Measurements from ENCODE around the gene CACNG7.

DNA sequence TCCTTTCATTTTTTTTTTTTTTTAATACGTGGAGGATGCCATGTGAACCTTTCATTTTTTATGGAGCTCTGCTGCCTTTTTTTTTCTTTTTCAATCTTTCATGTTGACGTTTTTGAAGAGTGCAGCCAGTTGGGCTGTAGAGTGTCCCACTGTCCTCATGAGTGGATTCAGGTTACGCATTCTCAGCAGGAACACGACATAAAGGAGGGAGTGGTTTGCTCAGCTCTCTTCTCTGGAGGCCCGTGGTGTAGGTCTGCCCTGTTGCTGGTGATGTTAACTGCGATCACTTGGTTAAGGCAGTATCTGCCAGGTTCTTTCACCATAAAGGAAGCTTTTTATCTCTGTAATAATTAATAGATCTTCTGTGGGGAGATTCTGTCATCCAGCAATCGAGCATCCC, 27.0 kb downstream of the CACNG7 start:
- TF ChIP-seq POLR2A (IDR thresholded peaks at IDR 0.05), result no peak
- TF ChIP-seq, protein P1, sequence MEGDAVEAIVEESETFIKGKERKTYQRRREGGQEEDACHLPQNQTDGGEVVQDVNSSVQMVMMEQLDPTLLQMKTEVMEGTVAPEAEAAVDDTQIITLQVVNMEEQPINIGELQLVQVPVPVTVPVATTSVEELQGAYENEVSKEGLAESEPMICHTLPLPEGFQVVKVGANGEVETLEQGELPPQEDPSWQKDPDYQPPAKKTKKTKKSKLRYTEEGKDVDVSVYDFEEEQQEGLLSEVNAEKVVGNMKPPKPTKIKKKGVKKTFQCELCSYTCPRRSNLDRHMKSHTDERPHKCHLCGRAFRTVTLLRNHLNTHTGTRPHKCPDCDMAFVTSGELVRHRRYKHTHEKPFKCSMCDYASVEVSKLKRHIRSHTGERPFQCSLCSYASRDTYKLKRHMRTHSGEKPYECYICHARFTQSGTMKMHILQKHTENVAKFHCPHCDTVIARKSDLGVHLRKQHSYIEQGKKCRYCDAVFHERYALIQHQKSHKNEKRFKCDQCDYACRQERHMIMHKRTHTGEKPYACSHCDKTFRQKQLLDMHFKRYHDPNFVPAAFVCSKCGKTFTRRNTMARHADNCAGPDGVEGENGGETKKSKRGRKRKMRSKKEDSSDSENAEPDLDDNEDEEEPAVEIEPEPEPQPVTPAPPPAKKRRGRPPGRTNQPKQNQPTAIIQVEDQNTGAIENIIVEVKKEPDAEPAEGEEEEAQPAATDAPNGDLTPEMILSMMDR (IDR thresholded peaks at IDR 0.05), result no peak

All from lower leg skin (tissue), 3 donors.